ENCODE data around the gene TAOK2. TPM values are rescaled to one million over a fixed set of nuclear protein-coding genes. Genes with fewer than 3 reads are reported as not detected.
A peak's percentile ranks its signal among the peaks of the same experiment; 100 is the strongest.
"Not testable (repeated sequence)": the region's sequence is repeated elsewhere in the genome, so short reads cannot be mapped to it uniquely, and the experiment has no call there.

TAOK2 gene
- total and polyA plus RNA-seq, 5 donors: 37.2 to 40.1 (median 39.1) TPM

DNA sequence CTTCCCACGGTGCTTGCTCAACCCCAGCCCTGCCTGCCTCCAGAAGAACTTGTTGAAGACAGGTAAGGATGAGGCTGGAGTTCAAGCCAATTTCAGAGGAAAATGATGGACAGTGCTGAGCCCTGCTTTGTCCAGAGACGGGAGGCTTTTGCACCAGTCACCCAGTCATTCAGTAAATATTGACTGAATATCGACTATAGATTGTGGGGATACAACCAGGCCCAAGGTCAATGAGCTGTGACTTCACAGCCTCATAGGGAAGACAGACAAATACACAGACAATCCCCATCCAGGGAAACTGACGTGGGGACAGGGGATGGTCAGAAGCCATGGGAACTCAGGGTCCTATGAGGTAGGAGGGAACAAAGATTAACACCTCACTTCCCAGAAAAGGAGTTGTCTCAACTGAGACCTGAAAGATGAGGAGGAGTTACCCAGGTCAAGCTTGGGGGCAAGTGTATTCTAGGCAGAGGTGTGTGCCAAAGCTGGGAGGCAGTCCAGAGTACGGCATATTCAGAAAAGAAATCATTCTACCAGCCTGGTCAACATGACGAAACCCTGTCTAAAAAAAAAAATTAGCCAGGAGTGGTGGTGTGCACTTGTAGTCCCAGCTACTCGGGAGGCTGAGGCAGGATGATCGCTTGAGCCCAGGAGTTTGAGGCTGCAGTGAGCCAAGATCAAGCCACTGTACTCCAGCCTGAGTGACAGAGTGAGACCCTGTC, 43.0 kb downstream of the TAOK2 start:
- Histone ChIP-seq H3K9me3 (ENCODE audit: control insufficient read depth, low read length) (no peaks in the 10 kb centered on the region), H3K4me1 (ENCODE audit: control insufficient read depth, insufficient read depth, low read length) (no peaks in the 10 kb centered on the region), H3K4me3 (ENCODE audit: low read length) (no peak overlapping the region), H3K27ac (ENCODE audit: low read length) (no peak overlapping the region), H3K27me3 (ENCODE audit: control insufficient read depth, insufficient read depth) (no peaks in the 10 kb centered on the region)
- intact Hi-C loops (cut with DNase I): loop anchor here in 1 of 4 donors (5.0 kb wide), 1 partner anchor 314 kb away; no protein-coding TSS in a partner anchor
- no peak for DNase-seq
- ATAC-seq: no peak
- 69% methylated on average over 8 of the region's 8 CpGs for WGBS

DNA sequence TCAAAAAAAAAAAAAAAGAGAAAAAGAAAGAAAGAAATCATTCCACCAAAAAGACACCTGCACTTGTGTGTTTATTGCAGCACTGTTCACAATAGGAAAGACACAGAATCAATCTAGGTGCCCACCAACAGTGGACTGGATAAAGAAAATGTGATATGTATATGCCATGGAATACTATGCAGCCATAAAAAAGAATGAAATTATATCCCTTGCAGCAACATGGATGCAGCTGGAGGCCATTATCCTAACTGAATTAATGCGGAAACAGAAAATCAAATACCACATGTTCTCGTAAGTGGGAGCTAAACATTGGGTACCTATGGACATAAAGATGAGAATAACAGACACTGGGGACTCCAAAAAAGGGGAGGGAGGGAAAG, 43.6 kb downstream of the TAOK2 start:
- ATAC-seq (no peak), DNase-seq (no peak)
- Histone ChIP-seq H3K4me1 (ENCODE audit: control insufficient read depth, insufficient read depth, low read length) (no peaks in the 10 kb centered on the region), H3K4me3 (ENCODE audit: low read length) (no peak overlapping the region), H3K27ac (ENCODE audit: low read length) (no peak overlapping the region), H3K9me3 (ENCODE audit: control insufficient read depth, low read length) (no peaks in the 10 kb centered on the region), H3K27me3 (ENCODE audit: control insufficient read depth, insufficient read depth) (no peaks in the 10 kb centered on the region)
- intact Hi-C loops (cut with DNase I): loop anchor here in 1 of 4 donors (5.0 kb wide), 1 partner anchor 315 kb away; no protein-coding TSS in a partner anchor
- 98% methylated on average over 2 of the region's 2 CpGs for WGBS

DNA sequence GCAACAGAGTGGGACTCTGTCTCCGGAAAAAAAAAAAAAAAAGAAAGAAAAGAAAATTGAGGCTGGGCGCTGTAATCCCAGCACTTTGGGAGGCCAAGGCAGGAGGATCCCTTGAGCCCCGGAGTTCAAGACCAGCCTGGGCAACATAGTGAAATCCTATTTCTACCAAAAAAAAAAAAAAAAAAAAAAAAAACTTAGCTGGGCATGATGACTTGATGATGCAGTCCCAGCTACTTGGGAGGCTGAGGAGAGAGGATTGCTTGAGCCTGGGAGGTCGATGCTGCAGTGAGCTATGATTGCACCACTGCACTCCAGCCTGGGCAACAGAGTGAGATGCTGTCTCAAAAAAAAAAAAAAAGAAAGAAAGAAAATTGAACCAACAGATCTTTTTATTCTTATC, 44.3 kb downstream of the TAOK2 start:
- 86% methylated on average over 4 of the region's 4 CpGs for WGBS
- ATAC-seq; H3K4me3 ChIP-seq (ENCODE audit: low read length); H3K9me3 ChIP-seq (ENCODE audit: control insufficient read depth, low read length); H3K4me1 ChIP-seq (ENCODE audit: control insufficient read depth, insufficient read depth, low read length); DNase-seq; H3K27me3 ChIP-seq (ENCODE audit: control insufficient read depth, insufficient read depth); H3K27ac ChIP-seq (ENCODE audit: low read length): not testable (repeated sequence)
- intact Hi-C loops (cut with DNase I): loop anchor here in 1 of 4 donors (5.0 kb wide), 1 partner anchor 316 kb away; no protein-coding TSS in a partner anchor

DNA sequence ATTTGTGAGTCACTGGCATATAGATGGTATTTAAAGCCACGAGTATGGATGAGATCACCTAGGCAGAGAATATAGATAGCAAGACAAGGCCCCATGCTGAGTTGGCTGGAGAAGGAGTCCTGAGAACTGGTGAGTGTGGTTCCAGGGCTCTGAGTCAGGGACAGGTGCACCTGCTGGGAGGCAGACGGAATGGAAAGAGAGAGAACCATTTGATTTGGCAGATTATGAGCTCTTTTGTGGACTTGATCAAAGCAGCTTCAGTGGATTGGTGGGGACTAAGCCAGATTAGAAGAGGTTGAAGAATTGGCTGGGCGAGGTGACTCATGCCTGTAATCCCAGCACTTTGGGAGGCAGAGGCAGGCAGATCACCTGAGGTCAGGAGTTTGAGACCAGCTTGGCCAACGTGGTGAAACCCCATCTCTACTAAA, 45.1 kb downstream of the TAOK2 start:
- ATAC-seq: no peak
- no peak overlapping the region for H3K27ac ChIP-seq (ENCODE audit: low read length)
- no peaks in the 10 kb centered on the region for H3K27me3 ChIP-seq (ENCODE audit: control insufficient read depth, insufficient read depth)
- H3K4me1 ChIP-seq (ENCODE audit: control insufficient read depth, insufficient read depth, low read length): no peaks in the 10 kb centered on the region
- no peak for DNase-seq
- intact Hi-C loops (cut with DNase I): loop anchor here in 1 of 4 donors (5.0 kb wide), 1 partner anchor 316 kb away; no protein-coding TSS in a partner anchor
- H3K9me3 ChIP-seq (ENCODE audit: control insufficient read depth, low read length): no peaks in the 10 kb centered on the region
- 77% methylated on average over 4 of the region's 4 CpGs for WGBS
- no peak overlapping the region for H3K4me3 ChIP-seq (ENCODE audit: low read length)

DNA sequence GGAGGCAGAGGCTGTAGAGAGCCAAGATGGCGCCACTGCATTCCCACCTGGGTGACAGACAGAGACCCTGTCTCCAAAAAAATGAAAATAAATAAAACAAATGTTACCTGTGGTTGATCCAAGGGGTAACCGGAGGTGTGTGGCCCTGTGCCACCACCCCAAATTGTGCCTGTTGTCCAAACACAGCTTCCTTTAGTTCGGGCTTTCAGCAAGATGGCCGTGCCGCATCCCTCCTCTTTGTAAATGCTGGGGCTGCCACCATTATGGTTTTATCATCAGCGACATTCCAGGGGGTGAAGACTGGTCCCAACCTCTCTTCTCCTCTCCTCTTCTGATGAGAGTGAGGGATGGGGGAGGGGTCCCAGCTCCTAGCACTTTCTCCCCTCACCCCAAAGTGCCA, 49.2 kb downstream of the TAOK2 start, which contains the start of gene C16orf92:
TSS of gene C16orf92 (plus strand) at position 312 of the 400 bp plus-strand sequence. CDS start 143 bp downstream, outside the sequence.
- H3K4me1 ChIP-seq (ENCODE audit: control insufficient read depth, insufficient read depth, low read length): no peaks in the 10 kb centered on the region
- no peaks in the 10 kb centered on the region for H3K9me3 ChIP-seq (ENCODE audit: control insufficient read depth, low read length)
- no peak within 1 kb of the TSS for H3K27ac ChIP-seq (ENCODE audit: low read length)
- no peak for DNase-seq
- no peak for ATAC-seq
- WGBS: 84% methylated on average over 6 of the region's 6 CpGs
- no peaks in the 10 kb centered on the region for H3K27me3 ChIP-seq (ENCODE audit: control insufficient read depth, insufficient read depth)
- no peak within 1 kb of the TSS for H3K4me3 ChIP-seq (ENCODE audit: low read length)
- intact Hi-C loops (cut with DNase I): loop anchor here in 2 of 4 donors (10.0 kb wide), 1 partner anchor 328 kb away; no protein-coding TSS in a partner anchor

DNA sequence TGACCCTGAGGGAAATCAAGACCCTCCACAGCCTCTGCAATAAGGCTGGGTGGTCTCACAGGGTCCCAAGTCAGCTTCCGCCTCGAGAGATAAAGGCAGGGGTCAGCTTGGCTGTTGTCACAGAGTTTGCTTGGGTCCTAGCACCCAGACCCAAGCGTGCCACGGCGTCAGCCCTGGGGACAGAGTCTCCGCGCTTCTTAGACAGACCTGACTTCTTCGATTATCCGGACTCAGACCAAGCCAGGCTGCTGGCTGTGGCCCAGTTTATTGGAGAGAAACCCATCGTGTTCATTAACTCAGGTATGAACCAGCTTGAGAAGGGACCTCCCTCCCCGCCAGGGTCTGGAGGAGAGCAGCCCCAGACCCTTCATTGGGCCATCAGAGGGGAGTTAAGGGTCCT, 49.9 kb downstream of the TAOK2 start:
- Histone ChIP-seq H3K27me3 (ENCODE audit: control insufficient read depth, insufficient read depth) (no peaks in the 10 kb centered on the region), H3K9me3 (ENCODE audit: control insufficient read depth, low read length) (no peaks in the 10 kb centered on the region), H3K4me1 (ENCODE audit: control insufficient read depth, insufficient read depth, low read length) (no peaks in the 10 kb centered on the region), H3K27ac (ENCODE audit: low read length) (no peak overlapping the region), H3K4me3 (ENCODE audit: low read length) (no peak overlapping the region)
- DNase-seq (peak in 1 of 3 donors; percentile 21), ATAC-seq (no peak)
- intact Hi-C loops (cut with DNase I): loop anchor here in 2 of 4 donors (10.0 kb wide), 1 partner anchor 329 kb away; no protein-coding TSS in a partner anchor
- WGBS: 82% methylated on average over 11 of the region's 11 CpGs

DNA sequence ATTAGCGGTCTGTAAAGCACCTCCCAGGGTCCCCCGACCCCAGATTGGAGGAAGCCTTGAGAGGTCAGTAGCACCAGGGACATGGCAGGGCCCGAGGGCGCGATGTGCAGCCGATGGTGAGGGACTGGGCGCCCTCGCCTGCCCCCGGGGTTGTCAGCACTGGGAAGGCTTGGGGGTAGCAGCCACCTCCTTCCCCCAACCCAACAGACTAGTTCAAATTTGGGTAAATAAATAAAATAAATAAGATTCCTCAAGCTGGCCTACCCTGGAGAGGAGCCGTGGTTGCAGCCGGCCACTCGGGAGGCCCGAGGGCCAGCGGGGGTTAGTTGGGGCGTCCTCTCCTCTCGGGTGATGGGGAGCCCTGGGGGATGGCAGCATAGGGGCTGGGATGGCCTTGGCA, 50.8 kb downstream of the TAOK2 start:
- ATAC-seq (no peak), DNase-seq (peak in 1 of 3 donors; percentile 40)
- Histone ChIP-seq H3K4me1 (ENCODE audit: control insufficient read depth, insufficient read depth, low read length) (no peaks in the 10 kb centered on the region), H3K4me3 (ENCODE audit: low read length) (no peak overlapping the region), H3K9me3 (ENCODE audit: control insufficient read depth, low read length) (no peaks in the 10 kb centered on the region), H3K27me3 (ENCODE audit: control insufficient read depth, insufficient read depth) (no peaks in the 10 kb centered on the region), H3K27ac (ENCODE audit: low read length) (no peak overlapping the region)
- intact Hi-C loops (cut with DNase I): loop anchor here in 2 of 4 donors (10.0 kb wide), 1 partner anchor 330 kb away; no protein-coding TSS in a partner anchor
- WGBS: 75% methylated on average over 16 of the region's 16 CpGs

DNA sequence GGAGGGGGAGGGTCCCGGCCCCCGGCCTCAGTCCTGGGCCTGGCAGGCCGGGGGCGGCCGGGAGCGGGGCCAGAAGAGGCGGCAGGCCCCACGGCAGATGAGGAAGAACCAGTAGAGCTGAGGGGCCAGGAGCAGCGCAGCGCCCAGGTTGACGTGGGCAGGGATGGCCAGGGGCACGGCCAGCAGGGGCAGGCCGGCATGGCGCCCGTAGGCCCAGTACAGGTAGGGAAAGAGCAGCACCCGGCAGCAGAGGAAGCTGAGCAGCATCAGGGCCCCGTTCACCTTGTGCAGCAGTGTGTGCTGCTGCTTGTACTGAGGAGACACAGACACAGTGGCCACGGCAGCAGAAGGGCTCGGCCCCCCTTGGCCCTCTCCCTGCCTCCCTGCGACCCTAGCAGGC, 51.5 kb downstream of the TAOK2 start:
- no peaks in the 10 kb centered on the region for H3K27me3 ChIP-seq (ENCODE audit: control insufficient read depth, insufficient read depth)
- DNase-seq (peak in 1 of 3 donors; percentile 32), ATAC-seq (no peak)
- no peaks in the 10 kb centered on the region for H3K4me1 ChIP-seq (ENCODE audit: control insufficient read depth, insufficient read depth, low read length)
- WGBS: 69% methylated on average over 20 of the region's 20 CpGs
- no peak overlapping the region for H3K27ac ChIP-seq (ENCODE audit: low read length)
- no peaks in the 10 kb centered on the region for H3K9me3 ChIP-seq (ENCODE audit: control insufficient read depth, low read length)
- intact Hi-C loops (cut with DNase I): loop anchor here in 2 of 4 donors (10.0 kb wide), 1 partner anchor 330 kb away; no protein-coding TSS in a partner anchor
- H3K4me3 ChIP-seq (ENCODE audit: low read length): no peak overlapping the region

DNA sequence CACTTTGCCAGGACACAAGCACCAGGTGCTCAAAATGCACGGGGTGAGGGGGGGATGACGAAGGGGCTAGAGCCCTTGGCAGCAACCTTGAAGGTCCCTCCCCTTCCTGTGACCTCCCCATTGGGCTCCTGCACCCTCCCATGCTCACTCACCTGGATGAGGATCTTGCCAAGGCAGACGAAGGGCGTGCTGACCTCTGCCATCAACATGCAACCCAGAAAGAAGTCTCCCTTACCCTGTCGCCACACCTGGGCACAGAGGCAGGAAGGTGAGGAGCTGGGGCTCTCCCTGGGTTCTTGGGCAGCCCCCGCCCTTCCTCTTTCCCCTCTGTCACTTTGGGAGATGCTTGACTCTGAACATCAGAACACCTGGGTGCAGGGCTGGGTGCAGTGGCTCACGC, 51.9 kb downstream of the TAOK2 start:
- ATAC-seq (no peak), DNase-seq (peak in 1 of 3 donors; percentile 30)
- intact Hi-C loops (cut with DNase I): loop anchor here in 2 of 4 donors (10.0 kb wide), 1 partner anchor 331 kb away; no protein-coding TSS in a partner anchor
- H3K9me3 ChIP-seq (ENCODE audit: control insufficient read depth, low read length): no peaks in the 10 kb centered on the region
- 63% methylated on average over 7 of the region's 7 CpGs for WGBS
- H3K4me3 ChIP-seq (ENCODE audit: low read length): no peak overlapping the region
- H3K27ac ChIP-seq (ENCODE audit: low read length): no peak overlapping the region
- H3K27me3 ChIP-seq (ENCODE audit: control insufficient read depth, insufficient read depth): no peaks in the 10 kb centered on the region
- H3K4me1 ChIP-seq (ENCODE audit: control insufficient read depth, insufficient read depth, low read length): no peaks in the 10 kb centered on the region

DNA sequence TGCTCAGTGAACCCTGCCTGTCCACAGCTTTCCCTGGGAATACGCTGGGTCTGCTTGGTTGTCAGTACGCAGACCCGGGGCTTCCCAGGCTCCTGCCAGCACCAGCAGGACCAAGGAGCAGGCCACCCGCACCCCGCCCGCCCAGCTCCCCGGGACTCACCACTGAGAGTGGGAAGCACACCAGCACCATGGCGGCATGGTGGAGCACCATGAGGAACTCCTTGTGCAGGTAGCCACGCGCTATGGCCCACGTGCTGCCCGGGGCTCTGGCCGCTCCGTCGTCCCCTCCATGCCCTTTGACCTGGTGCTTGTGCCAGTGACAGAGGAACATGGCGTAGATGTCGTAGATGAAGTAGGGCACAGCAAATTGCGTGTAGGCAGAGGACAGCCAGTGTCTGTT, 52.8 kb downstream of the TAOK2 start:
- H3K4me1 ChIP-seq (ENCODE audit: control insufficient read depth, insufficient read depth, low read length): no peaks in the 10 kb centered on the region
- H3K27ac ChIP-seq (ENCODE audit: low read length): no peak overlapping the region
- peak in 1 of 3 donors; percentile 44 for DNase-seq
- no peaks in the 10 kb centered on the region for H3K9me3 ChIP-seq (ENCODE audit: control insufficient read depth, low read length)
- no peak overlapping the region for H3K4me3 ChIP-seq (ENCODE audit: low read length)
- intact Hi-C loops (cut with DNase I): loop anchor here in 2 of 4 donors (10.0 kb wide), 1 partner anchor 332 kb away; no protein-coding TSS in a partner anchor
- whole genome bisulfite sequencing: 87% methylated on average over 18 of the region's 18 CpGs
- no peaks in the 10 kb centered on the region for H3K27me3 ChIP-seq (ENCODE audit: control insufficient read depth, insufficient read depth)
- no peak for ATAC-seq
